Hindlimb muscle (tissue), 1 donor: ENCODE results near the gene POLR2E. TPM values are rescaled to one million over a fixed set of nuclear protein-coding genes. Genes with fewer than 3 reads are reported as not detected.

Experiments used
- DNase-seq: peaks from one replicate; pipeline ENCODE4 v3.0.0-alpha.2; 2013
- polyA plus RNA-seq: library from polyadenylated mRNA; unstranded; fragments of 120-200 nt; gene quantifications from one replicate; pipeline ENCODE4 v1.2.1, GENCODE V29; 2013; ENCODE audit not compliant: insufficient read length

The POLR2E gene
- polyA plus RNA-seq, 1 donor, result 121 TPM

GRCh38 chr19:1063909-1064660 is 31.1 kb downstream of the POLR2E start:
- DNase-seq, result no peak

GRCh38 chr19:1063030-1063908 is 31.9 kb downstream of the POLR2E start:
- no peak for DNase-seq

- no peak for DNase-seq
Measured at GRCh38 chr19:1062387-1063029, 32.7 kb downstream of the POLR2E start.

- DNase-seq, result no peak
Measured at GRCh38 chr19:1061987-1062386, 33.2 kb downstream of the POLR2E start.

GRCh38 chr19:1060689-1061088 is 34.5 kb downstream of the POLR2E start:
- DNase-seq, result no peak

GRCh38 chr19:1058112-1058511 is 37.1 kb downstream of the POLR2E start:
- no peak for DNase-seq

GRCh38 chr19:1057176-1057855 is 37.9 kb downstream of the POLR2E start:
- DNase-seq, result no peak

- DNase-seq, result no peak
Measured at GRCh38 chr19:1055886-1056620, 39.1 kb downstream of the POLR2E start.

GRCh38 chr19:1055028-1055425 is 40.1 kb downstream of the POLR2E start:
- no peak for DNase-seq

GRCh38 chr19:1054102-1055027 is 40.8 kb downstream of the POLR2E start:
- no peak for DNase-seq

GRCh38 chr19:1053176-1054101 is 41.7 kb downstream of the POLR2E start:
- no peak for DNase-seq

- no peak for DNase-seq
Measured at GRCh38 chr19:1052349-1052975, 42.7 kb downstream of the POLR2E start.

- no peak for DNase-seq
Measured at GRCh38 chr19:1051791-1052190, 43.4 kb downstream of the POLR2E start.

- DNase-seq, result no peak
Measured at GRCh38 chr19:1050989-1051788, 44.0 kb downstream of the POLR2E start.

GRCh38 chr19:1049800-1050199 is 45.4 kb downstream of the POLR2E start:
- DNase-seq, result no peak

- DNase-seq, result no peak
Measured at GRCh38 chr19:1049106-1049505, 46.1 kb downstream of the POLR2E start.

- no peak for DNase-seq
Measured at GRCh38 chr19:1047696-1048147, 47.5 kb downstream of the POLR2E start.
